ENCODE measurements around the gene JARID2. TPM values are rescaled to one million over a fixed set of nuclear protein-coding genes. Genes with fewer than 3 reads are reported as not detected.

Gene JARID2
- polyA plus RNA-seq, 1 experiment, result 9.7 TPM

GRCh38 chr6:15249371-15250019 is 3.6 kb downstream of the JARID2 start:
- TF ChIP-seq CTCF (IDR thresholded peaks at IDR 0.05; ENCODE audit: low read depth, low read length), result no peak
- H3K4me3 ChIP-seq (ENCODE audit: low read depth, low read length), result peak overlapping the region; percentile 75
- DNase-seq (ENCODE audit: low read depth, low spot score), result no peak
- POLR2A ChIA-PET, result interaction anchor here (0.5 to 1.1 kb wide), 2 partner anchors 11 to 110 kb away, joined by 3 read pairs; no protein-coding TSS in a partner anchor
- H3K9me3 ChIP-seq (ENCODE audit: control insufficient read depth, insufficient read depth, low read length), result no peaks in the 10 kb centered on the region
- H3K27ac ChIP-seq (ENCODE audit: low read depth, low read length), result peak overlapping the region; percentile 81
- no peaks in the 10 kb centered on the region for H3K27me3 ChIP-seq (ENCODE audit: control insufficient read depth, insufficient read depth, low read length)
- CTCF ChIA-PET, result interaction anchor here (0.5 to 1.5 kb wide), 6 partner anchors 138 to 241 kb away, joined by 3 to 5 read pairs (median 4); no protein-coding TSS in a partner anchor

- POLR2A ChIA-PET, result interaction anchor here (0.6 kb wide), 1 partner anchor 21 kb away, joined by 3 read pairs; no protein-coding TSS in a partner anchor
- TF ChIP-seq CTCF (IDR thresholded peaks at IDR 0.05; ENCODE audit: low read depth, low read length), result no peak
- no peak for DNase-seq (ENCODE audit: low read depth, low spot score)
- CTCF ChIA-PET, result interaction anchor here (1.0 to 1.9 kb wide), 2 partner anchors 213 to 240 kb away, joined by 3 to 4 read pairs; no protein-coding TSS in a partner anchor
- H3K27me3 ChIP-seq (ENCODE audit: control insufficient read depth, insufficient read depth, low read length), result no peaks in the 10 kb centered on the region
- H3K27ac ChIP-seq (ENCODE audit: low read depth, low read length), result no peak overlapping the region
- H3K4me3 ChIP-seq (ENCODE audit: low read depth, low read length), result no peak overlapping the region
- H3K9me3 ChIP-seq (ENCODE audit: control insufficient read depth, insufficient read depth, low read length), result no peaks in the 10 kb centered on the region
Measured at GRCh38 chr6:15250187-15251168, 4.6 kb downstream of the JARID2 start.

- ChIA-PET CTCF (no interaction called here), POLR2A (interaction anchor here (0.6 kb wide), 1 partner anchor 12 kb away, joined by 3 read pairs; no protein-coding TSS in a partner anchor)
- TF ChIP-seq CTCF (IDR thresholded peaks at IDR 0.05; ENCODE audit: low read depth, low read length), result no peak
- no peaks in the 10 kb centered on the region for H3K9me3 ChIP-seq (ENCODE audit: control insufficient read depth, insufficient read depth, low read length)
- no peaks in the 10 kb centered on the region for H3K27me3 ChIP-seq (ENCODE audit: control insufficient read depth, insufficient read depth, low read length)
- H3K4me3 ChIP-seq (ENCODE audit: low read depth, low read length), result no peak overlapping the region
- H3K27ac ChIP-seq (ENCODE audit: low read depth, low read length), result no peak overlapping the region
- no peak for DNase-seq (ENCODE audit: low read depth, low spot score)
Measured at GRCh38 chr6:15252195-15252594, 6.3 kb downstream of the JARID2 start.

GRCh38 chr6:15253203-15254022 is 7.5 kb downstream of the JARID2 start:
- Histone ChIP-seq H3K4me3 (ENCODE audit: low read depth, low read length) (no peak overlapping the region), H3K27me3 (ENCODE audit: control insufficient read depth, insufficient read depth, low read length) (no peaks in the 10 kb centered on the region), H3K9me3 (ENCODE audit: control insufficient read depth, insufficient read depth, low read length) (no peaks in the 10 kb centered on the region), H3K27ac (ENCODE audit: low read depth, low read length) (no peak overlapping the region)
- ChIA-PET POLR2A (no interaction called here), CTCF (no interaction called here)
- no peak for TF ChIP-seq CTCF (IDR thresholded peaks at IDR 0.05; ENCODE audit: low read depth, low read length)
- DNase-seq (ENCODE audit: low read depth, low spot score), result no peak
